Activated B cell treated with CpG ODN at 0.5 μM for 24 hours (primary cell): Measurements from ENCODE around the gene GLI3. TPM values are rescaled to one million over a fixed set of nuclear protein-coding genes. Genes with fewer than 3 reads are reported as not detected.

Experiments
- ATAC-seq: fragments of 200-7000 bp; cut with Tn5 transposase; one replicate; pipeline ENCODE4 v1.10.0; 2021; ENCODE audit warnings: low read depth, mild to moderate bottlenecking, moderate library complexity
- CTCF ChIA-PET: fragments of 350-600 bp; sonication (Branson Sonifier 250); formaldehyde crosslinking; loops from one replicate; lab custom pipeline; 2021; ENCODE audit warnings: antibody characterized with exemption; lab: Charles Lee
- POLR2A ChIA-PET: fragments of 350-600 bp; sonication (Branson Sonifier 250); formaldehyde crosslinking; loops from one replicate; lab custom pipeline; 2021; ENCODE audit warnings: antibody characterized with exemption; lab: Charles Lee
- DNase-seq: peaks from one replicate; pipeline ENCODE4 v3.0.0; 2022
- H3K27ac Mint-ChIP-seq: one replicate; pipeline ENCODE4 v1.8.0; 2020; ENCODE audit warnings: mixed read lengths
- H3K27me3 Mint-ChIP-seq: one replicate; pipeline ENCODE4 v1.8.0; 2021; ENCODE audit warnings: mixed read lengths
- H3K36me3 Mint-ChIP-seq: one replicate; pipeline ENCODE4 v1.8.0; 2021; ENCODE audit warnings: low read depth, mixed read lengths
- H3K4me1 Mint-ChIP-seq: one replicate; pipeline ENCODE4 v1.8.0; 2021; ENCODE audit warnings: mixed read lengths
- H3K4me3 Mint-ChIP-seq: one replicate; pipeline ENCODE4 v1.8.0; 2020; ENCODE audit warnings: mild to moderate bottlenecking, mixed read lengths
- H3K9me3 Mint-ChIP-seq: one replicate; pipeline ENCODE4 v1.8.0; 2020; ENCODE audit warnings: mixed read lengths
- CTCF ChIP-seq: fragments of 200-600 bp; IDR thresholded peaks from one replicate; pipeline ENCODE4 v1.8.0; 2022; ENCODE audit warnings: antibody characterized with exemption, mild to moderate bottlenecking
- intact Hi-C: fragments of 100-400 bp; cut with micrococcal nuclease; formaldehyde crosslinking; loops from one replicate; pipeline ENCODE4 v1.15.1; 2024
- total RNA-seq: library from RNA; stranded (reverse); gene quantifications from 2 replicates; pipeline ENCODE4 v1.2.3, GENCODE V29; 2022

Gene GLI3
- total RNA-seq, 1 donor from 2014 or later, result not detected

DNA sequence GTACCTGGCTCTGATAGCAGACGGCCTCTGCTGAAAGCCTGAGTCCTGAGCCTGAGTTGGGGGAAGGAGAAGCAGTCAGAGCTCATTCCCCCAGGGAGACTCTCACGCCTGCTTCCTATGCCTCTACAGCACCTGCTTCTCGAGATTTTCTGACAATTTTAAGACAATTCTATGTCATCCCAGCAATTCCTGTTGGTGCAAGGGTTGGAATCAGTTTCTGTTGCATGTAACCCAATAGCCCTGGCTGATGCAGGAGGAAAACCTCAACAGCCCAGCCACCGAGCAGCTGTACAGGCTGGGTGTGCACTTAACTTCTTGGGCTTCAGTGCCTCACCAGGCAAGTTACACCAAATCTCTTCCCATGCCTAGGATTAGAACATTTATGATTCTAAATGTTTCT, 134.7 kb downstream of the GLI3 start:
- Mint-ChIP-seq H3K9me3 (no peaks in the 10 kb centered on the region), H3K4me3 (no peak overlapping the region), H3K27me3 (no peaks in the 10 kb centered on the region), H3K4me1 (no peaks in the 10 kb centered on the region), H3K27ac (no peak overlapping the region), H3K36me3 (no peaks in the 10 kb centered on the region)
- intact Hi-C loops, result no loop called here
- ATAC-seq (no peak), DNase-seq (no peak)
- POLR2A ChIA-PET, result no interaction called here
- CTCF ChIA-PET, result no interaction called here
- TF ChIP-seq CTCF, result no peak

DNA sequence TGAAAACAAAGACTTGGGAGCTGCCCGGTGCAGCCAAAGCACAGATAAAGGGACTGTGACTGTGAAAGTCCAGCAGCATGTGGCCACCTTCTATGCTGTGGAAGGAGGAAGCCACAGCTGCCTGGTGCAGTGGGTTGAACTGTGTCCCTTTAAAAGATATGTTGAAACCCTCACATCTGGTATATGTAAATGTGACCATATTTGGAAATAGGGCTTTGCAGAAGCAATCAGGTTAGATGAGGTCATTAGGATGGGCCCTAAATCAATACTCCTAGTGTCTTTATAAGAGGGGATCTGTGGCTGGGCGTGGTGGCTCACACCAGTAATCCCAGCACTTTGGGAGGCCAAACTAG, 136.9 kb downstream of the GLI3 start:
- intact Hi-C loops, result no loop called here
- H3K9me3 Mint-ChIP-seq, result no peaks in the 10 kb centered on the region
- ATAC-seq, result no peak

DNA sequence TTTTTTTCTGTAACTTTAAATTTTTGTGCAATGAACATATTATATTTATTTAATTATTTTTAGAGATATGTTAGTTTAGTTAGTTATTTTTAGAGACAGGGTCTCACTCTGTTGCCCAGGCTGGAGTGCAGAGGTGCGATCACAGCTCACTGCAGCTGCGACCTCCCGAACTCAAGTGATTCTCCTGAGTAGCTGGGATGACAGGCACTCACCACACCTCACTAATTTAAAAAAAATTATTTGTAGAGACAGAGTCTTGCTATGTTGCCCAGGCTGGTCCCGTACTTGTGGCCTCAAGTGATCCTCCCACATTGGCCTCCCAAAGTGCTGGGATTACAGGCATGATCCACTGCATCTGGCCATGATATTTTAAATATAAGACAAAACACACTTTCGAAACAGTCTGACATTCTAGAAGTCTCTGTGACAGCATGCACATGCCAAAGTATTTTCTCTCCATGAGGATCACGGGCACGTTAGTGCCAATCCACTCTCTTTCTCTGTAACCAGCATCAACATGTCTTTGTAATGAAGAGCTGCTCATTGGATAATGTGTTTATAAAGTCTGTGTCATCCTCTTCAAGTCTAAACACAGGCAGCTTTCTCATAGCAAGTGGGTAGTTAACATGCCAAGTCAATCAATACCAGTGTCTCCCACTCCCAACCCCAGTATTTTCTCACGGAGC, 137.4 kb downstream of the GLI3 start:
- no peak for DNase-seq
- no peak overlapping the region for H3K27ac Mint-ChIP-seq
- H3K4me3 Mint-ChIP-seq, result no peak overlapping the region
- H3K27me3 Mint-ChIP-seq, result no peaks in the 10 kb centered on the region
- ATAC-seq, result no peak
- H3K9me3 Mint-ChIP-seq, result no peaks in the 10 kb centered on the region
- intact Hi-C loops, result no loop called here
- ChIA-PET POLR2A (no interaction called here), CTCF (no interaction called here)
- no peaks in the 10 kb centered on the region for H3K36me3 Mint-ChIP-seq
- no peaks in the 10 kb centered on the region for H3K4me1 Mint-ChIP-seq
- no peak for TF ChIP-seq CTCF

More for the DNA sequence above, 136.9 kb downstream of the GLI3 start:
- POLR2A ChIA-PET, result no interaction called here
- Mint-ChIP-seq H3K36me3 (no peaks in the 10 kb centered on the region), H3K27me3 (no peaks in the 10 kb centered on the region), H3K4me3 (no peak overlapping the region), H3K27ac (no peak overlapping the region), H3K4me1 (no peaks in the 10 kb centered on the region)
- TF ChIP-seq CTCF, result no peak
- no peak for DNase-seq
- CTCF ChIA-PET, result no interaction called here

DNA sequence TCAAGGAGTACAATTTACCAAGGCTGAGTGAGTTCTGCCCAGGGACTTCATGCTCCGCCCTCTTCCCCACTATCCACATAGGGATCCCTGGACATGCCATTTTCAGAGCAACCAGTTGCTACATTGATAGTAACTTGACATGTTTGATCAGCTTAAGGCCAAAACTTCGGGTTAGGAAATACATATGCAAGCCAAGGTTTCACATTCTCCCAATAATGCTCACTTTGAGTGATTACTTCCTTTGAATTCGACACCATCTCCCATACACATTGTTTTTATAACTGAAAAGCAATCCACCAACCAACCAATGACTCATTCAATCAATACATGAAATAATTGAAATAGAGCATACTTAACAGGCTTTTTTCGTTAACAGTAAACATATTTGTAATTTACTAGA, 137.9 kb downstream of the GLI3 start:
- H3K27ac Mint-ChIP-seq, result no peak overlapping the region
- POLR2A ChIA-PET, result no interaction called here
- no peaks in the 10 kb centered on the region for H3K36me3 Mint-ChIP-seq
- intact Hi-C loops, result no loop called here
- no peak for TF ChIP-seq CTCF
- CTCF ChIA-PET, result no interaction called here
- no peaks in the 10 kb centered on the region for H3K27me3 Mint-ChIP-seq
- no peak overlapping the region for H3K4me3 Mint-ChIP-seq
- H3K4me1 Mint-ChIP-seq, result no peaks in the 10 kb centered on the region
- no peaks in the 10 kb centered on the region for H3K9me3 Mint-ChIP-seq
- no peak for DNase-seq
- no peak for ATAC-seq

DNA sequence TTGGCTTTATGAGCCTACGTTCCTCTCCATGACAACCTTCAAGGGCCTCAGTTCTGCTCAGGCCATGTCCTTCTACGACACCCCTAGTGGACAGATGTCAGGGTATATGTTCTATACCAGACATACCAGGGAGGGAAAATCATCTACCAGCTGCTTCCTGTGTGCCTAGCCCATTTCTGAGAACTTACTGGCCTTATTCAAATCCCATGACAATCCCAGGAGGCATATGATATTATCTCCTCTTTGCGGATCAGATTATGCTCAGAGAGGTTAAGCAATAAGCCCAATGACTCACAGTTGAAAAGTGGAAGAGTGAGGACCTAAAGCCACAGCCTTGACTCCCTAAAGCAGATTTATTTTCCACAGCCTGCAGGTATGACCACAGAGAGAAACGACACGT, 139.3 kb downstream of the GLI3 start:
- Mint-ChIP-seq H3K27me3 (no peaks in the 10 kb centered on the region), H3K9me3 (no peaks in the 10 kb centered on the region), H3K4me3 (no peak overlapping the region), H3K36me3 (no peaks in the 10 kb centered on the region), H3K4me1 (no peaks in the 10 kb centered on the region), H3K27ac (no peak overlapping the region)
- ATAC-seq (no peak), DNase-seq (no peak)
- intact Hi-C loops, result no loop called here
- POLR2A ChIA-PET, result no interaction called here
- TF ChIP-seq CTCF, result no peak
- CTCF ChIA-PET, result no interaction called here
